ENCODE measurements around the gene SLC26A9.
"Not testable (repeated sequence)": the region's sequence is repeated elsewhere in the genome, so short reads cannot be mapped to it uniquely, and the experiment has no call there.

DNA sequence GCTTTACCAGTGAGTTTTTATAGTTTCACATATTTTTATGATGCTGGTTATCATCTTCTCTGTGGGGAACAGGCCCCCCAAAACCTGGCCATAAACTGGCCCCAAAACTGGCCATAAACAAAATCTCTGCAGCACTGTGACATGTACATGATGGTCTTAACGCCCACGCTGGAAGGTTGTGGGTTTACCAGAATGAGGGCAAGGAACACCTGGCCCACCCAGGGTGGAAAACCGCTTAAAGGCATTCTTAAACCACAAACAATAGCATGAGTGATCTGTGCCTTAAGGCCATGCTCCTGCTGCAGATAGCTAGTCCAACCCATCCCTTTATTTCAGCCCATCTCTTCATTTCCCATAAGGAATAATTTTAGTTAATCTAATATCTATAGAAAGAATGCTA lies 52.6 kb downstream of the SLC26A9 start:
- TF ChIP-seq, protein P1, sequence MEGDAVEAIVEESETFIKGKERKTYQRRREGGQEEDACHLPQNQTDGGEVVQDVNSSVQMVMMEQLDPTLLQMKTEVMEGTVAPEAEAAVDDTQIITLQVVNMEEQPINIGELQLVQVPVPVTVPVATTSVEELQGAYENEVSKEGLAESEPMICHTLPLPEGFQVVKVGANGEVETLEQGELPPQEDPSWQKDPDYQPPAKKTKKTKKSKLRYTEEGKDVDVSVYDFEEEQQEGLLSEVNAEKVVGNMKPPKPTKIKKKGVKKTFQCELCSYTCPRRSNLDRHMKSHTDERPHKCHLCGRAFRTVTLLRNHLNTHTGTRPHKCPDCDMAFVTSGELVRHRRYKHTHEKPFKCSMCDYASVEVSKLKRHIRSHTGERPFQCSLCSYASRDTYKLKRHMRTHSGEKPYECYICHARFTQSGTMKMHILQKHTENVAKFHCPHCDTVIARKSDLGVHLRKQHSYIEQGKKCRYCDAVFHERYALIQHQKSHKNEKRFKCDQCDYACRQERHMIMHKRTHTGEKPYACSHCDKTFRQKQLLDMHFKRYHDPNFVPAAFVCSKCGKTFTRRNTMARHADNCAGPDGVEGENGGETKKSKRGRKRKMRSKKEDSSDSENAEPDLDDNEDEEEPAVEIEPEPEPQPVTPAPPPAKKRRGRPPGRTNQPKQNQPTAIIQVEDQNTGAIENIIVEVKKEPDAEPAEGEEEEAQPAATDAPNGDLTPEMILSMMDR (IDR thresholded peaks at IDR 0.05) = not testable (repeated sequence)
- not testable (repeated sequence) for TF ChIP-seq POLR2A (IDR thresholded peaks at IDR 0.05)
